ENCODE measurements around the gene GNB1.
"Not testable (repeated sequence)": the region's sequence is repeated elsewhere in the genome, so short reads cannot be mapped to it uniquely, and the experiment has no call there.

The GNB1 gene

DNA sequence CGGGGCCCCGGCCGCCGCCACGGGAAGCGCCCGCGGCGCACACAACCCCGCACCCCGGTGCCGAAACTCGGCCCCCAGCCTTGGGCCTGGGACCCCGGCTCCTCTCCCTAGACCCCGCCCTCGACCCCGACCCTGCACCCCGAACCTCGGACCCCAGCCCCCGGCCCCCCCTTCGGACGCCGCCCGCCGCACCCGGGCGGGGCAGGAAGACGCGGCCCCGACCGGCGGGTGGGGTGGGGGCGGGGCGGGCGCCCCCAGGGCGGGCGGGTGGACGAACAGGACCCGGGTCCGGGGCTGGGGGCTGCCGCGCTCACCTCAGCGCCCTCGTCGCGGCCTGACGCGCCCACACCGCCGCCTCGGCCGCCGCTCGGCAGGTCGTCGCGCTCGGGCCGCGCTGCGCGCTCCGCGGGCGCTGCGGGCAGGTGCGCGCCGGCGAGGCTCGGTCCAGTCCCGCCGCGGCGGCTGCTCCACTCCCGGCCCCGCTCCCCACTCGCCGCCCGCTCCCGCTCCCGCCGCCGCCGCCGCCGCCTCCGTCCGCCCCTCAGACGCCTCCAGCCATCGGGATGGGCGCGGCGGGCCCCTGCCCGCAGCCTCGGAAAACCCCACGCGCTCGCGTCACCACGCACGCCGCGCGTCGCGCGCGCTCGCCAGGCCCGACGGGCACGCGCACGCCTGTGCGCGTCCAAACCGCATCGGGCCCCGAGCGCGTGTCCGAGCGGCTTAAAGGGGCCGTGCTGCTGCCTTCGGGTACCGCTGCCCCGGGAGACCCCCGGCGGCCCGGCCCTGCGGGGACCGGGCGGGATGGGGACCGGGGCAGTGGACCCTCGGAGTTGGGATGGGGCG is at the start of gene GNB1:
GNB1 (minus strand) TSS at position 582 of the 843 bp plus-strand sequence. CDS start 65,634 bp downstream, outside the sequence.
- peak; percentile 53 to 69 for DNase-seq

DNA sequence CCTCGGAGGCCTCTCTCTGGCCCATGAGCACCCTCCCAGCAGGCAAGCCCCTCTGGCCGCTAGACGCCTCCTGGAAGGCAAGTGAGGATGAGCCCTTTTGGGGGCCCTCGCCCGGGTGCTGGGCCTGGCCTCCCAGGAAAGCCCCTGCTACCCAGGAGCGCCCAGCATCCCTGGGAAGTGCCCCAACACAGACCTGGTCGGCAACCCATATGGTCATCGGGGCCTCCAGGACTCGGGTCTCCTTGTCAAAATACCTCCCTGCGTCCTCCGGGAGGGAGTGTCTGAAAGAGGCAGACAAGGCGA is 49.2 kb upstream of the GNB1 start:
- no peak for DNase-seq

DNA sequence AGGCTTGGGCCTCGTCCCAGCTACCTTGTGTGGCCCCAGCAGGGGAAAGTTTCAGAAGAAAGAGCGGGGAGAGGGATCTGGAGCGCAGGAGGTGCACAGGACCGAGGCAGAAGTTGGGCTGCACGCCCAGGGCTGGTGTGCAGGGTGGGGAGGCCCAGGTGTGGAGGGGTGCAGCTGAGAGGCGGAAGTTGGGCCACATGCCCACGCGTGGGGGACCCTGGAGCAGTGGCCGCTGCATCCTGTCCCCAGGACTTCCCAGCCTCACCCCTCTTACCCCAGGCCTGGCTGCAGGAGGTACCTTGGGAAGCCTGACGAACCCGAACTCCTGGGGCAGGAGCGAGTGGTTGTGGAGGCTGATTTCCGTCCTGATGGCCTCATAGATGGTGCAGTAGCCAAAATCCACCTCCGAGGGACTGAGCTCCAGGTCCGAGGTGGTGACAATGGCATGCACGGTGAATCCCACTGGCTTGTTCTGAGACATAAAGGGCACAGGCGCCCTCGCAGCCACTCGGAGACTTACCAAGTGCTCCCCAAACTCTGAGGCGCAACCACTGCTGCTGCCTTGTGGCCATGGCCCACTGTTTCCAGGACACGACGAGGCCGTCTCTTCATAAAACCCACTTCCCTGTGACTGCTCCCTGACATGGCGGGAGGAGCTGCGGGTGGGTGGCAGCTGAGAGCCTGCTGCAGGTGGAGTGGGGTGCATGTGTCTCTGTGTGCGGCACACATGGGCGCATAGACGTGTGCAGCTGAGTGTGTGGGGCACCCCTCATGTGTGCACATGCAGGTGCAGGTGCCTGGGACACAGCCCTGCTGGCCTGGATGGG is 48.6 kb upstream of the GNB1 start:
- DNase-seq: no peak

DNA sequence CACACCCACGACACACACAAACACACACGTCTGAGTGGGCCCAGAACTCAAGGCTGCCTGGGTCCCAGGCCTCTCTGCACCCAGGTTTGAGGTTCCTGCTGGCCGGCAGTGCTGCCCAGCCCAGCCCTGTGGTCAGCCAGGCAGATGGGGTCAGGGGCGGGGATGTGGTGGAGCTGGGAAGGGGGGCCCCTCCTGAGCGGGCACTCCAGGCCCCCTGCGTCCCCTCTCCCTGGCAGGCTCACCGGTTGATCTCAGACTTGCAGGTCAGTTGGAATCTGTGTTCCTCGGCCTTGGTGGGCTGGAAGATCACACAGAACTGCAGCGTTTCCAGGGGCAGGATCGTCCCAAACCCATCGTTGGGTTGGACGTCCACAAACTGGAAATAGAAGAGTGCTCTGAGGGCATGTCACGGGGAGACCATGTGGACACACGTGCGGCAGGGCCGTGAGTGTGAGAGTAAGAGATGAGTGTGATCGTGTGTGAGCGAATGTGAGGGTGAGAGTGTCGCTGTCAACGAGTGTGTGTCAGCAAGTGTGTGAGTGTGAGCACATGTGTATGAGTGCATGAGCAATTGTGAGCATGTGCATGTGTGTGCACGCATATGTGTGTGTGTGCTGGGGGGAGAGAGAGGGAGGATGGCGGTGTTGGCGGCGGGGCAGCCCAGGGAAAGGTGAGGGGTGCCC is 47.9 kb upstream of the GNB1 start:
- DNase-seq: no peak

DNA sequence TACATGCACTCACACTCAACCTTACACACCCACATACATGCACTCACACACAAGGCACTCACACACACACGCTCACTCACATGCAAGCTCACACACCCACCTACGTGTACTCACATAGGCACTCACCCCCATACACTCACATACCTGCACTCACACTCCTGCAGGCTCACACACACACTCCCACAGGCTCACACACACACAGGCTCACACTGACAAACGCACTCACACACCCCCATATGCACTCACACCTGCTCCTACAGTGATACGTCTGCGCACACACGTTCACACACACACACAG is 47.3 kb upstream of the GNB1 start:
- DNase-seq: no peak

DNA sequence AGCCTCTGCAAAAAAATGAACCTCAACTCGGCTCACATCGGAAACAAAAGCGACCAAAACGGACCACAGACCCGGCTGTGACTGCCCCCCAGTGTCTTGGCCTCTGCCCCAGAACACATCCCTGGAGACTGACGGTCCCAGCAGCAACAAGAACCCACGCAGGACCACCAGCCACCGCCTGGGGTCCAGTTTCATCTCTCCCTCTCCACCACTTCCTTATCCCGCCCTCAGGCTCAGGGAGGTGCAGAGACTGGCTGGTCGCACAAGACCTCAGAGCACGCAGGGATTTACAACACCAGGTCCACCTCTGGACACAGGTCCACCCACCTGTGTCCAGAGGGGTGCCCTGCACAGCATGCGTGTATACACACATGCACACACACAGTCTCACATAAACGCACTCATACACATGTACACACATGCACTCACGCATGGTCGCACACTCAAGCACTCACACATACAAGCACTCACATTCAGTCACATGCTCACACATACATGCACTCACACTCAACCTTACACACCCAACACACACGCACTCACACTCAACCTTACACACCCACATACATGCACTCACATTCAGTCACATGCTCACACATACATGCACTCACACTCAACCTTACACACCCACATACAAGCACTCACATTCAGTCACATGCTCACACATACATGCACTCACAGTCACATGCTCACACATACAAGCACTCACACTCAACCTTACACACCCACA is 46.8 kb upstream of the GNB1 start:
- DNase-seq: no peak

DNA sequence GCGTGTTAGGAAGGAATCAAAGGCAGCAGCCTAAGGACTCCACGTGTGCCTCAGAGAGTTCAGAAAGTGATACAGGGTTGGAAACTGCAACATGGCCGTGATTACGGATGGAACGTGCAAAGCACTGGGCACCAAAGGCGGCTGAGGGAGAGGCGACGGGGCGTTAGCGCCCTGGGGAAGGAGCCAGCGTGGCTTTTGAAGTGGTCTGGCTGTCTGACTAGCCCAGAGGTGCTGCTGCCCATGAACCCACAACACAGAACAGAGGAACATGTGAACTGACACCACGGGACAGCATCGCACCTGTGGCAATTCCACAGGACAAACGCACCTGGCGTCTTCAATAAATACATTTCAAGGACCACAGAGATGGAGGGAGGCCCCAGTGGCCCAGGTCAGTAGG is 46.2 kb upstream of the GNB1 start:
- no peak for DNase-seq

DNA sequence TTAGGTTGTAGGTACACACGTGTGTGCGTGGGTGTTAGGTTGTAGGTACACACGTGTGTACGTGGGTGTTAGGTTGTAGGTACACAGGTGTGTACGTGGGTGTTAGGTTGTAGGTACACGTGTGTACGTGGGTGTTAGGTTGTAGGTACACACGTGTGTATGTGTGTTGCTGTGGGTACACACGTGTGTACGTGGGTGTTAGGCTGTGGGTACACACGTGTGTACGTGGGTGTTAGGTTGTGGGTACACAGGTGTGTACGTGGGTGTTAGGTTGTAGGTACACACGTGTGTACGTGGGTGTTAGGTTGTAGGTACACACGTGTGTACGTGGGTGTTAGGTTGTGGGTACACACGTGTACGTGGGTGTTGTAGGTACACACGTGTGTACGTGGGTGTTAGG is 44.0 kb upstream of the GNB1 start:
- not testable (repeated sequence) for DNase-seq

DNA sequence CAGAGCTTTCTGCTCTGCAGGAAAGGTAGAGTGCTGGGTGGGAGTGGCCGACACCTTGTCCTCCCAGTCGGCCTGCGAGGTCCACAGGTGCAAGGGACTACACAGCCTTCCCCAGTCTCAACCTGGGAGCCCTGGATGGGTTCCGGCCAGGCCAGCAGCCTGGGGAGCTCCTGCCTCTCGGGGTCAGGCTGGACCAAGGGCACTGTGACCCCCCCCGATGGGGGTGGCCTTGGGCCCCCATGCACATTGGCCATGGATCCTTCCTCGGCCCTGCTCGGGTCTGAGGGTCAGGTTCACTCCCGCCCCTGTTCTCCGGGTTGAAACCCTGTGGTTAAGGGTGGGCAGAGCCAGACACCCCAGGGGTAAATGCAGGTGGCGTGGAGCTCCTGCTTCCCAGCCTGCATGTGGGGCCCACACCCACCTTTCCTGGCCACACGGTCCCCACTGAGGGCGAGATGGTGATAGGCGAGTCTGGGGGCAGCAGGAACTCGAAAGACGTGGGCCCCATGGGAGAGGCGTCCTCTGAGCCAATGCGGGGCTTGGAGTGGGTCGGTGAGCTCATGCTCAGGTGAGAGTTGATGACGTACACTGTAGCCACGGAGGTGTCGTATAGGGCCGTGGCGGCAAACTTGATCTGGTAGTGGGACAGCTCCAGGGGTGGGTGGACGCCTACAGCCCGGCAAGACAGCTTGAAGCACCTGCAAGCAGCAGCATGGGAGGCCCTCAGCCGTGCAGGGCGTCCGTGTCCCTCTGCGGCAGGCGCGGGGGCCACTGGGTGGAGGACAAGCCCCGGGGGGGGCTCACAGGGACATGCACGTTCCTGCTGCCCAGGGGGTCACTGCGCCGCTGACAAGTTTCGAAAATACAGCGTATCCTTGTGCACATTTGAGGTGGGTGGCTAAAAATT is 39.0 kb upstream of the GNB1 start:
- DNase-seq: no peak

DNA sequence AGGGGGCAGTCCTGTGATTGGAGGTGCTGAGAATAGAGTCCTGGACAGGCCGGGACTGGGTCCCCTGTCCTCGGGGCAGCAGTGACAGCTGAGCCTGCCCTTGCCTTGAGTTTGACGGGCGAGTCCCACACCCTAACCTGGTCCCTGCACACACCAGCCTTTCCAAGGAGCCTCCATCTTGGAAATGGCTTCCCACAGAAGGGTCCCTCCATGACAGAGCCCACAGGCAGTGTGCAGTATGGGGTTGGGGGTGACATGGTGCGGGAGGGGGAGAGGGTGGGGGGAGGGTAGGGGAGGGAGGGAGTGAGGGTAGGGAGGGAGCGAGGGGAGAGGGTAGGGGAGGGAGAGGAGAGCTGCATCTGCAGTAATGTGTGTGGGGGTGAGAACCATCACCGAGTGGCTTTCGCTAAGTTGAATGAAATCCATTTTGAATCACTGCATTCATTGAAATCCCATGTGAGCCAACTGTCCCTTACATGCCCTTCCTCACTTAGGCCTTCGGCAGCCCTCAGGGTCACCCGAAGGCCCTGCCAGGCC is 38.3 kb upstream of the GNB1 start:
- DNase-seq: no peak

DNA sequence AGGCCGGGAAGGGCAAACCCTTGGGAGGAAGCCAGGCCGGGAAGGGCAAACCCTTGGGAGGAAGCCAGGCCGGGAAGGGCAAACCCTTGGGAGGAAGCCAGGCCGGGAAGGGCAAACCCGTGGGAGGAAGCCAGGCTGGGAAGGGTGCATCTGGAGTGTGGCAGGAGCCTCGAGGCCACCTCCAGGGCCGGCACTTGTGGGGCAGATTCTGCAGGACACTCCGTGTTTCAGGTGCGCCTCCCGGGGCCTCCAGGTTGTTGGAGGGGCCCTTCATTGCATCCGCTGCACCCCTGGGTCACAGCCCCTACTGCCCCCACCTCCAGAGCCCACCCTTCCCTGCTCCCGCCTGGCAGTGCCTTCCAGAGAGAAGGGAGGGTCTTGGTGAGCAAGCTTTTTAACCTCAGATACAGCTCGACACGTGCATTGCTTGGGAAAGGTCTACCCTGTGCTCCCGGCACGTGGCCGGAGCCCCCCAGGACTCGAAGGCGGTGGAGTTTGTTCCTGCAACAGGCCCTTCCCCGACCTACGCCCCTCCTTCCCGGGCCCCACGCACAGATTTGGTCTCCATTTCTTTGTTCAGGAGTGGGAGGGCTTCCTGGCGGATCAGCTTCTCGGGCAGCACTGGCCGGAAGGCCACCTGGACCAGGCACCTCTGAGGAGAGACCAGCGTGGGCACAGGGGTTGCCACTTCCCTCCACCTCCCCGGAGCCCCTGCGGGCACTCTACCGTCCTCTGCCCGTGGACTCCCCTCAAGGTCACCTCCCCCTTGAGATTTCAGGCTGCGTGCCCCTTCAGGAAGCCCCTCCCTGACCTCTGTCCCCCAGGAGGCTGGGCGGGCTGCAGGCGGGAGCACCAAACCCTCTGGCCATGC is 37.6 kb upstream of the GNB1 start:
- DNase-seq: no peak

DNA sequence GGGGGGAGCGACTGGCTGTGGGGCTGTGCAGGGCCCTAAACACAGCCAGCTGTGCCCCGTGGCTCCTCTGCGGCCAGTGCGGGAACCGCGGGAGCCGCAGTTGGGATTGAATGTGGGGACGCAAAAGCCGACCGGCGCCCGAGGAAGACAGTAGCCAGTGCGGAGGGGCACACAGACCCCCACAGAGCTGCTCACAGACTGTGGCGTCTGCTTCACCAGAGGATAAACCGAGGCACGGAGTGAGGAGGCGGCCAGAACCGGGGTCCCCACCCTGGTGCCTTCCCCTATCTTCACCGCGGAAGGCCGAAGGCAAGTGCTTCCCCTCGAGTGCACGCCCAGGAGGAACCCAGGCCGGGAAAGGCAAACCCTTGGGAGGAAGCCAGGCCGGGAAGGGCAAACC is 36.9 kb upstream of the GNB1 start:
- DNase-seq: no peak

DNA sequence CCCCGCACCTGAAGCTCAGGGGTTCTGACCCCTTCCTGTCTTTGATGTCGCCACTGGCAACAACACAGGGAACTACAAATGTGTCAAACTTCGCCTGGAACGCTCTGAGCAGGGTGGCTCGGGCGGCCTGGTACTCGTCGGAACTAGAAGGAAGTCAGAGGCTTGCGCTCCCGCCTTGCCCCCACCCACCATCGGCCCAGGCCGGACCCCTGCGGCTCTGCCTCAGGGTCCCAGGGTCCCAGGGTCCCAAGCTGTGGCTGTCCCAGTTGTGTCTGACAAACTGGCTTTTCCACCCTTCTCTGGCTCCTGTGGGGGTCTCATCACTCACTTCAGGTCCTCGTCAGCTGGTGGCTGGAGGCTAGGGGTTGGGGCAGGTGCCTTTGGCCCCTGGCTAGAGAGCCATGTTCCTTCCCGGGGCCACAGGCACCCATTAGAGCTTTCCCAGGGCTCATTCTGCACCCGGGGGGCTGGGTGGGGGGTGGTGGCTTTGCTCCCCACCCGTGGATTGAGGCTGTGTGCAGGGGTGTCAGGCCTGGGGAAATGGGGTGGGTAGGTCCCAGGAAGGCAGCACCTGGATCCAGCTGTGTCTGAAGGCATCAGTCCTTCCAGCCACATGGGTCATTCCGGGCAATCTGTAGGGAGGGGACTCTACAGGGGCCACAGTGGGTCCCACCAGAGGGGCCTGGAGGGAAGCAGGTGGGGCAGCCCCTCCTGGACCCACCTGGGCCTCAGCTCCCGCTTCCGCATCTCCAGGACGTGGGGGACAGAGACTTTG is 36.2 kb upstream of the GNB1 start:
- DNase-seq: no peak

DNA sequence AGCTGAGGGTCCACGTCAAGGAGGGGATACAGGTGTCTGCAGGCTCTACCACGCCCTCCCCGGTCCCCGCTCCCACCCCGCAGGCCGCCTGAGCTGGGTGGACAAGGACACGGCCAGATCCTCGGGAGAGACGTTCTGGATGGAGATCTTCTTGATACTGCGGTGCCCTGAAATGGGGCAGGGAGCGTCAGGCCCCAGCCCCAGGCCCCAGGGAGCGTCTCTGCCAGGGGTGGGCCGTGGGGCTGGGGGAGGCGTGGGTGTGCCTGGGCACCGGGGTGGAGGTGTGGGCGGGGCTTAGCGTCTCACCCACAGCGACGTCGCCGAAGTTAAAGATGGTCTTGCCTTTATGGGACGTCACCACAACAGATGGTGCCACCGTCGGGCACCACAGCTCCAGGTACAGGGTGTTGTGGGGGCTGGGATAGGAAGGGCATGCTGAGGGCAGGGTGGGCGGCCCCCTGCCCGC is 35.5 kb upstream of the GNB1 start:
- DNase-seq: no peak

DNA sequence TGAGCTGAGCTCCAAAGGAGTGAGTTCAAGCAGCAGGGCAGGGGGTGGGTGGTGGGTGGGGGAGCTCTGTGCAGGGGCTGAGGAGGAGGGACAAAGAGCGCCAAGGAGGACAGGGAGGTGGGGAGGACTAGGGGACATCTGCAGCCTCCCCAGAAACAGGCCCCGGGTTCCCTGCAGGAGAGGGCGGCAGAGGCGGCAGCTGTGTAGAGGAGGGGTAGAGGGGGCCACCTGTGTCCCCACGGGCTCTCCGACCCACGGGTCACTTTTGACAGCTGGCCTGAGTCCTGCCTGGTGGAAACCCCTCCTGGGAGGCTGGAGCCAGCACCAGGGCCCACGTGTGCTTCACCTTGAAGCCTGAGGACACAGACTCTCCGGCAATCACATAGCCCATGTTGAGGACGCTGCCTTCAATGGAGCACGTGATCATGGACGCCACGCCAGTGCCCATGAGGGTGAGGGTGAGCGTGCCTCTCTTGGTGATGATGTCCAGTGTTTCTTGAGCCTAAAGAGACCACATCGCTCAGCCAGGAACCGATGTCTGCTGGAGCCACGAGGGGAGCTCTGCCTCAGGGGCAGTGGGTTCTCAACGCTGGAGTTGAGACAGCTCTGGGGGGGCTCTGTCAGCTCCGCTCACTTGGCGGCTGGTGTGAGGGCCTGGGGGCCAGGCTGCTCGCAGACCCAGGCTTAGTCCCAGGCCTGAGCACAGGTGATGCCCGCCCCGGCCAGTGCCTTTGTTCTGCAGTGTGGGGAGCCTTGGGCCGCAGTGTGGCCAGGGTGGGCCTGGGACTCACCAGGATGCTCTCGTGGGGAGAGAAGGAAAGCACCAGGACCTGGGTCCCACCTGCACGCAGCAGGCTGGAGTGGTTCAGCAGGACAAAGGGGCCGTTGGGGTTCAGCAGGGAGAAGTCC is 34.8 kb upstream of the GNB1 start:
- DNase-seq: no peak

DNA sequence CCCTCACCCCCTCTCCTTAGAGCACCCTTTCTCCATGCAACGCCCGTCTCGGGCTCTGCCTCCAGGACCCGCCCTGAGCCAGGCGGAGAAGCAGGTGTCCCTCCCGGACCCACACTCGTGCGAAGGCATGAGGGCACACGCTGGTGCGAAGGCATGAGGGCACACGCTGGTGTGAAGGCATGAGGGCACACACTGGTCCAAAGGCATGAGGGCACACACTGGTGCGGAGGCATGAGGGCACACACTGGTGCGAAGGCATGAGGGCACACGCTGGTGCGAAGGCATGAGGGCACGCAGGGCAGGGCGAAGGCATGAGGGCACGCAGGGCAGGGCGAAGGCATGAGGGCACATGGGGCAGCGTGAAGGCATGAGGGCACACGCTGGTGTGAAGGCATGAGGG is 34.0 kb upstream of the GNB1 start:
- DNase-seq: no peak

DNA sequence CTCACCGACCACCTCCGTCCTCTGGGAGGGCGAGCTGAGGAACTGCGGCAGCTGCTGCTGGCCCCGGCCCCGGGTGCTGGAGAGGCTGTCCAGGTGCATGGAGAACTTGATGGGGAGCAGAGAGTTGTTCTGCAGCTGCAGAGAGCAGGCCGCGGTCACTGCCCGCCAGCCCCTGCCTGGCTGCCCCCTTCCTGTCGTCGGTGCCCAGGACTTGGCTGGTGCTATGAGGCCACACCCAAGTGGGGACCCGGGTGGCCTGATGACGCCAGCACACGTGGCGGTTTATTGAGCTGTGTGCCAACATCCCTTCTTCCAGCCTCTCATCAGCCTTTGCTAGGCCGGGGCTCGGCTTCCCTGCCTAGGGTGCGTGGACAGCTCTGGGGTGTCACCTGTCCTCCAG is 33.5 kb upstream of the GNB1 start:
- DNase-seq: no peak

DNA sequence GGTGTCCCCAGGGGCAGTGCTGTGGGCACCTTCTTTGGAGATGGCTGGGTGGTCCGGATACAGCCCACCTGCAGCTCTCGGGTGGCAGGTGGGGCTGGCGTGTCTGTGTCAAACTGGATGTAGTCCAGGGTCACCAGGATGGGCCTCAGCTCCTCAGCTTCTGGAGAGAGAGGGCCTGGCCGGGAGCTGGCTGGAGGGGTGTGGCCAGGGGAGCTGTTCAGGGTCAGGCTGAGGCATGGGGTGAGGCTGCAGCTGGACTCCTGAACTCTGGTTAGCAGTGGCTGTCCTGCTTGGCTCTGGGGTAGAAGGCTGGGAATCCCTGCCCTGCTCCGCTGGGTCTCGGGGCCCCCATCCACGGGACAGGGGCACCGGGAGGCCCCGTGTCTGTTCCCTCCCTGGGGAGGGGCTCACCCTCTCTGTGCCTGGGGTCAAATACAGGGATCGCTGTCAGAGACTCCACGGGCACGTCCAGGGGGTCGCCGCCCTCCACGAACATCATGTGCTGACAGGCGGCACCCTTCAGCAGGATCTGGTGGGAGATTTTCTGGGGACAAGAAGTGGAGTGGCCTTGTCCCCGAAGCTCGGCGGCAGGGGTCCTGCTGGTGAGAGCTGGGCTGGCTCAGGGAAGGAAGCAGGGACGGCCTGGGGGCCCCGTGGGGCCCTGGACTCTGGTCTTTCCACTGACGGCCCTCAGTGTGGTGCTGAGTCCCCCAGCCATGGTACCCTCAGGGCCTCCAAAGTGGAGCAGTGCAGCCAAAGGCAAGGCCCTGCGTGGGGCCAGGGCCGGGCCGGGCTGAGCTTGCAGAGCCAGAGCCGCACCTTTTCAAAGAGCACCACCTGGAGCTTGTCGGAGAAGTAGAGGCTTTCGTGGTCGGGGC is 32.3 kb upstream of the GNB1 start:
- no peak for DNase-seq

All from Kasumi-1 (cell line).